DMS153 treated with DMSO at 0.1 percent for 48 hours (cell line): ENCODE measurements around the gene LPAR2.
"Not testable (repeated sequence)": the region's sequence is repeated elsewhere in the genome, so short reads cannot be mapped to it uniquely, and the experiment has no call there.

Experiments used
- DNase-seq: peaks from one replicate; lab custom pipeline; 2025; ENCODE audit not compliant: unreplicated experiment; lab: John Stamatoyannopoulos, UW

Gene LPAR2

DNA sequence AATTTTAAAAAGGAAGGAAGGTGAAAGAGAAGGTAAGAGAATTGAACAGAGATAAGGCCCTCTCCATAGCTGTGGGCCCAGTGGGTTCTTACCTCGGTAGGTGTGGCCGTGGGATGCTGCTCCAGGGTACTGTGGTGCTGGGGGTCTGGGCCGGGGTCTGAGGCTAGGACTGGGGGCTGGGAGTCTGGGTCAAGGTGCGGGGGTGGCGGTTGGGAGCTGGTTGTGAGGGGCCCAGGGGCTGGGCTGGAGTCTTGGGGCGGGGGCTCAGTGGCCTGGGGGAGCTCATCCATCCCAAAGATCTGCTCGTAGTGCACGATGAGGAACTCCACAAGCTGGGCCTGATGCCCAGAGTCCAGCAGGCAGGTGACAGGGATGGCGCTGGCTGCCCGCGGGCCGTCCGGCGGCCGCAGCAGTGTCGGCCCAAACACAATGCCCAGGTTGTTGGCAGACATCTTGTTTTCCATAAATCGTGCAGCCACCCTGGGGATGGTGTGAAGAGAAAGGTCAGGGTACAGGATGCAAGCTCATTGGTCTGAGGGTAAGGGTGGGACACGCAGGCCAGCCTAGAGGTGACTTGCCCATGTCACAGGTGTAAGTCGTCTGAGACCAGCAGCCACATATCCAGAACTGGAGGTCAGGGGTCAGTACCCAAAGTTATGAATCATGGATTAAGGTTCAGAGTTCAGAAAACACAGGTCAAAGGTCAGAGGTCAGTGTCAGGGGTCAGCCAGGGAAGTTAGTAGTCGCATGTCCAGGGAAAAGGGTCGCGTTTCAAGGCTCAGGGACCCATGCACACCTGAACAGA, 5.9 kb upstream of the LPAR2 start:
- DNase-seq: no peak

DNA sequence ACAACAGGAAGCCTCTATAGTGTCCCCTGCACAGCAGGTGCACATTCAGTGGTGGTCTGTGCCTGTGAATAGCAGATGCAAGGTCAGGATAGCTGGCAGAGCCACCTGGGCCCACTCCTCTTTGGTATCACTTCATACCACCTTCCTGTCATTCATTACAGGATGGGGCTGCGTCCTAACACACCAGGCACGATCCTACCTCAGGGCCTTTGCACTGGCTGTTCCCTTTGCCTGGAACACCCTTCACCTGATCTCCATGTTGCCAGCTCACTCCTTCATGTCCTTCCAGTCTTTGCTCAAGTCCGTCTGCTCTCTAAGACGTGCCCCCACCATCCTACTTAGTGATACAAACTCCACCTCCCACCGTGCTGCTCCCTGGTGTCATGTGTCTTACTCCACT, 4.6 kb upstream of the LPAR2 start:
- no peak for DNase-seq

DNA sequence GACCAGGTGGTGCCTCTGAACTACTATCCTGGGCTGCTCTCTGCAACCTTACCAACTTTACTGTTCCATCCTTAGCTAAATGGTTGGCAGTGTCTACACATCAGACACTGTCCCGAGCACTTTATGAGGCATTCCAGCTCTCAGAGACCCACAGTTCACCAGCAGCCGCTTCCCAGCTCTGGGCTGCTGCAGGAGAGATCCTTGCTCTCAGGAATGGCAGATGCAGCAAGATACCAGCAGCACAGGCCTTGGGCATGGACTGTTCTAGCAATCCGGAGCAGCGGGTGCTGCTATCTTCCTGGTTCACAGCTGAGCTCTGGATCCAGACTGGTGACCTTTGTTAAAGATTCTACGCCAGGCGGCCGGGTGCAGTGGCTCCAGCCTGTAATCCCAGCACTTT, 3.3 kb upstream of the LPAR2 start:
- no peak for DNase-seq

DNA sequence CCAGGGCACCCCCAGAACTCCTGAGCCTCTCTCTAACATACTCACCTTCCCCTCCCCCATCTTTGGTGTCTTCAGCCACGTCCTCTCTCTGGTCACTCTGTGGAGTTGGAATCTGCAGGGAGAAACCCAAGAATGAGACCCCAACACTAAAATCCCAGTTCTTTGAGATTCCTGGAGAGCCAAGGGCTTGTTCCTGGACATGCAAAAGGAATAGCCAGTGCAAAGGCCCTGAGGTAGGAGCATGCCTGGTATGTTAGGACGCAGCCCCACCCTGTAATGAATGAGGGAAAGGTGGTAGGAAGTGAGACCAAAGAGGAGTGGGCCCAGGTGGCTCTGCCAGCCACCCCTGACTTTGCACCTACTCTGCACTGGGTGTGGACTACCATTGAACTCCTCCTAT, 2.4 kb upstream of the LPAR2 start:
- no peak for DNase-seq

DNA sequence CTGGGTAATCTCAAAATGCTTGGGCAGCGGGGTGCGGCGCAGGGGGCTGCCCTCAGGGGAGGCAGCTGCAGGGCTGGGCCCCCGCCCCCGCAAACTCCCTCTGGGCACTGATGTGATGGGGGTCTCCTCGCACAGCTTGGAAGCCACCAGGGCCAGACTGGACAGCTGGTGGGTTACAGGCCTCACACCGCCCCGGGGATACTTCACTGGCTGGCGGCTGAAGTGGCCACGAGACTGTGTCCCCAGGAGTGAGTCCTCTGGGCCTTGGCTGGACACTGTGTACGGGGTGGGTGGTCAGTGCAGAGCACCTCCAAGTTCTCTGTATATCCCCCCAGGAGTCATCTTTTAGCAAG, 2.0 kb upstream of the LPAR2 start:
- DNase-seq: no peak

DNA sequence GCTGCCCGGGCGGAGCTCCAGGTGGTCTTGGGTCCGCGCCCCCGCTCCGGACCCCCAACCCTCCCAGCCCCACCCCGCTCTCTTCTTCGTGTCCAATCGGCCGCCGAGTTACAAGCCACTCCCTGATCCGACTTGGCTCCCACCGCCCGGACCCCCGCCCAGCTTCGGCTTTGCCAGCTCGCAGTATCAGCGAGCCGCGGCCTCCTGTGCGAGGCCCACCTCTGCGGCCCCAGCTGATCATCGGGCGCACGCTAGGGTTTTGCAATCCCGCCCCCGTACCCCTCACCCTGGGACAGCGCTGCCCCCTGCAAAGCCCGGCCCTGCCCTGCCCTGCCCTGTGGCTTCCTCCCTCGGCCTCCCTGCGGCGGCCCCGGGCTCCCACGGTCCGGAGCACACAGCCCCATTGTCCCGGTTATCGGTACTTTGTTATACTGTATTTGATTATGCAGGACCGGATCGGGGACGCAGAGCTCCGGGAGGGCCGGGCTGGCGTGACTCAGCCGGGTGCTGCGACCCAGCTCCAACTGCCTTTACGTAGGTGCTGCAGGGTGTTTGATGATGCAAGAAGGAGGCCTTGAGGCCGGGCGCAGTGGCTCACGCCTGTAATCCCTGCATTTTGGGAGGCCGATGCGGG, 598 bp upstream of the LPAR2 start:
- DNase-seq: peak; percentile 39

DNA sequence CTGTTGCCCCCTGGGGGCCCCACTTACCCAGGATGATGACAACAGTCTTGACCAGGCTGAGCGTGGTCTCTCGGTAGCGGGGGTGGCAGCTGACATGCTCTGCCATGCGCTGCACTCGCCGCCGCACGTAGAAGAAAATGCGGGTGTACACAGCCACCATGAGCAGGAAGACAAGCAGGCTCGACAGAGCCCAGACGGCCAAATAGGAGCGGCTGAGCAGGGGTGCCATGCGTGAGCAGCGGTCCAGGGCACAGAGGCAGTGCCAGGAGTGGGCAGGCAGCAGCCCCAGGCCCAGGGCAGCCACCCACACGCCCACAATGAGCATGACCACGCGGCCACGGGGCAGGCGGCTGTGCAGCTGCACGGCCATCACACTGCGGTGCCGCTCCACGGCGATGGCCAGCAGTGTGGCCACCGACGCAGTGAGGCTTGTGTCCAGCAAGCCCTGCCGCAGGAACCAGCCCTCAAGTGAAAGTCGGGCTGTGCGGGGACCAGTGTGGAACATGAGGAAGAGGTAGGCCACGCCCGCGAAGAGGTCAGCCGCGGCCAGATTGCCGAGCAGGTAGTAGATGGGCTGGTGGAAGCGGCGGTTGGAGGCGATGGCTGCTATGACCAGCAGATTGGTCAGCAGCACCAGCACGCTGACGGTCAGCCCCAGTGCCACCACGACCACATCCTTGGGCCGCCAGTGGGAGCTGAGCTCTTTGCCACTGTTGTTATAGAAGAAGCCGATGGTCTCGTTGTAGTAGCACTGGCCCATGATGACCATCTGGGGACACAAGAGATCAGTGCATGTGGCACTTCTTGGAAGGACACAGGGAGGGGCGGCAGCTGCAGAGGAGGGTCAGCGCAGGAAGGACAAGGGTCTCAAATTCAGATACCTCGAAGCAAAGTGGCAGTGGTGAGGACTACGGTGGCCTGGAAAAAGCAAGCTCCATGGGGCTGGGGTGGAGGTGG, 1.2 kb downstream of the LPAR2 start:
- no peak for DNase-seq

DNA sequence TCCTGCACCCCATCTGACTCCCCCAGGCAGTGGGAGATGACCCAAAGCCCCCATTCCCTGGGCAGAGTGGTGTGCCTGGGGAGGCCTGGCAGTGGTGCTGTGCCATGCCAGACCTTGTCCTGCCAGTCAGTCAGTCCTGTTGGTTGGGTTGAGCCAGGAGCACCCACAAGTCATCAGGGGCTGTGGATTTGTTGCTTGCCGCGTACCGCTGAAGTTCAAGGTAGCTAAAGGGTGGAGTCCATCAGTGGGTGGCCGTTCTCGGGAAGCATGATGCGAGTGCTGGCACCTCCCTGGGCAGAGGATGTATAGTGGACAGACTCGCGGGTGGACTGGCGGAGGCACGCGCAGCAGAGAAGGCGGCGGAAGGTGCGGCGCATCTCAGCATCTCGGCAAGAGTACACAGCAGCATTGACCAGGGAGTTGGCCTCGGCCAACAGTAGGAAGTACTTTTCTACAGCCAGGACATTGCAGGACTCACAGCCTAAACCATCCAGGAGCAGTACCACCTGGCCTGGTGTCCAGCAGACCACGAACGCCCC, 3.9 kb downstream of the LPAR2 start:
- DNase-seq: no peak

DNA sequence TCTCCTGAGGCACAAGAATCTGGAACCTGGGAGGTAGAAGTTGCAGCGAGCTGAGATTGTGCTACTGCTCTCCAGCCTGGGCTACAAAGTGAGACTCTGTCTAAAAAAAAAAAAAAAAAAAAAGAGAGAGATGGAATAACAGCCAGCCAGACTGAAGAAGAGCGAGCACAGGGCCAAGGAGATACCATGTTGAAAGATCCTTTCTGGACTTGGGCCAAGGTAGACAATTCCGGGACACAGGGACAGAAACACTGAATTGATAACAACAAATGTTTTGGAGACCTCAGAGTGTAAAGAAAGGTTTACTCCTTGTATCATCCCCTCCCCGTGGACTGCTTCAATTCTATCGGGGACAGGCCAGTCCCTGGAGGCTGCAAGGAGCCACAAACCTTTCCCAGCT, 4.6 kb downstream of the LPAR2 start:
- DNase-seq: no peak

DNA sequence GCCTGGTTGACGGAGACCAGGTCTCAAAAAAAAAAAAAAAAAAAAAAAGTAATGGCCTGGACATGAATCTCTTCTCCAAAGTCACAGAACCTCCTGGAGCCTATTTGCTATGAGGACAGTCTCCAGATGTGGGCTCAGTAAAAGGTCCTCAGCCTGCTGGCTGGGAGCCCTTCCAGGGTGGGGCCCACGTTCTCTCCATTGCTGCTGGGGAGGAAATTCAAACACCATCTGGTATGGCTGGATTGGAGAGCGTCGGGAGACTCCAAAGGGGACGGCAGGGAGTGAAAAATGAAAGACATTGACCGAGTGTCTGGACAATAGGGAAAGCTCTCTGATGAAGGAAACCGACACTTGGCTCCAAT, 8.2 kb downstream of the LPAR2 start:
- DNase-seq: no peak

DNA sequence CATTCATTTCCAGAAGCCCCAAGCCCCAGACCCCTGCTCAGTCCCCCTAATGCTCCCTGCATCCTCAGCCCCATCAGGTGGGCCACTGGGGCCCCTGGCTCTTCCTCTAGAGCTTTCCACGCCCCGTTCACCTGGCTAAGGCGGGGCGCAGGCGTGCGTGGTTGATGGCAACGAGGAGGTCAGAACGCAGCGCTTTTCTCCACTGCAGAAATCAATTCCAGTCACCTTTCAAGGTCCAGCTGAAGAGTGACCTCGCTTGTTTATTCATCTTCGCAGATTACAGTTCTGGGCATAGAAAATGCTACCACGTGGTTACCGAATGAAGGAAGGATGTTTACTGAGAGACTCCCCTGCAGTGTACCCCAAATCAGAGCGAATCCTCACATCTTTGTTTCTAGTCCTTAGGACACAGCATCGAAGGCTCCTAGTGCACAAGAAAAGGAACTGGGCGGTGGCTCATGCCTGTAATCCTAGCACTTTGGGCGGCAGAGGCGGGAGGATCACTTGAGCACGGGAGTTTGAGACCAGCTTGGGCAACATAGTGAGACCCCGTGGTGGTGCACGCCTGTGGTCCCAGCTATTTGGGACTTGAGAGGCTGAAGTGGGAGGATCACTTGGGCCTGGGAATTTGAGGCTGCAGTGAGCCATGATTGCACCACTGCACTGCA, 8.7 kb downstream of the LPAR2 start:
- no peak for DNase-seq

DNA sequence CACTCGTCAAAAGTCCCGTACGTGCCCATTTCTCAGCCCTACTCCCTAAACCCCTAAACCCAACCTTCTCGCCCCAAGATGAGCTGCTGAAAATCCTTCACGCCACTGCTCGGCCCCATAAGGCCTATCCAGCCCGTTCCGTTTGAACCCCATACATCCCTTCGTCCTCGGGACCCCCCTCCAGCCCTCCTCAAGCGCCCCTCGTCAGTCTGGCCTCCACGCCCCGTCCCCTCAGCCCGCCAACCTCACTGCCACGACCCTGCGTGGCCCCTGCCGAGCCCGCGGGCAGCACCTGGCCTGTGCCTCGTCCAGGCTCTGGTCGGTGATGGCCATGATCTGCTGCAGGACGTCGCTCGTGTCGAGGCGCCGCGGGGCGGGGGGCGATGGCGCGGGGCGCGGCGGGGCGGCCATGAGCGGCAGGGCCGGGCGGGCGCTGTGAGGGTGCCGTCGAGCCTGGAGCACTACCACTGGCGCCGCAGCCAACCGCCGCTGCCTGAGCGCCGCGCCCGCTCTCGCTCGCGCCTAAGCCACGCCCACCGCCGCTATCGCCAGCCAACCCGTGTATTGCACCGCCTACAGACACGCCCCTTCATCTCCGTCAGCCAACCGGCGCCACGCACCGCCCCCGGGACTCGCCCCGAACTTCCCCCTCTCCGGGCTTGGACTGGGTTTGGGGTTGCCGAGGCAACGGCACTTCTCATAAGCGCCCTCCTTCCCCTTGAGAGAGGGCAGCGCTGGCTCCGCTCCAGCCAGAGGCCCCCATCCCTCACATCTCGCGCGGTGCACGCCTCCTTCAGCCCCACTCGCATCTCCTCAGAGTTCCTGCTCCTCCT, 9.6 kb downstream of the LPAR2 start, which contains the start of gene PBX4:
Gene PBX4, minus strand, starts transcription at position 469 of the 833 bp plus-strand sequence. Its CDS starts 58 bp downstream, at position 411.
- peak; percentile 91 for DNase-seq

DNA sequence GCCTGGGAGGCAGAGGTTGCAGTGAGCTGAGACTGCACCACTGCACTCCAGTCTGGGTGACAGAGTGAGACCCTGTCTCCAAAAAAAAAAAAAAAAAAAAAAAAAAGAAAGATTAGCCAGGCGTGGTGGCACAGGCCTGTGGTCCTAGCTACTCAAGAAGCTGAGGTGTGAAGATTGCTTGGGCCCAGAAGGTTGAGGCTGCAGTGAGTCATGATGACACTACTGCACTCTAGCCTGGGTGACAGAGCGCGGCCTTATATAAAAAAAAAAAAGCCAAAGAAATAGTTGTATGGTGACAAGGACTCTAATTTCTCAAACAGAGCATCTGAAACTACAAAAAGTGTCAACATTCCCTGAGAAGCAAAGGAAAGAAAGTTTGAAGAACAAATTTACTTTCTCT, 12.9 kb downstream of the LPAR2 start:
- DNase-seq: no peak

DNA sequence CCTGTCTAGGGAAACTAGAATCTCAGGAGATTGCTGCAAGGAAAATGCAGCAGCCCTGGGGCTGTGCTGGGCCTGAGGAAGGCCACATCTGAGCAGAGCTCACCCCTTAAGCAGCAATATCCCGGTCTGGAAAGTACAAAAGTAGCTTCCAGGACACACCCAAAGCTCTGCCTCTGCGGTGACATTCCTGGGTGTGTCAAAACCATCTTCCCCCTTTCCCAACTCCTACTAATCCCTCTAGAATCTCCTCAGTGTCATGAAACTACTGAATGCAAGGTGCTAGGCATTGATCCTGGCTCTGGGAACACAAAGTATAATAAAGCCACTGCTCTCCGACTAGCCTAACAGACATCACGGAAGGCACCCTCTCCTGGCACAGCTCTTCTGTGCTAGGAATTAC, 14.5 kb downstream of the LPAR2 start:
- DNase-seq: no peak

DNA sequence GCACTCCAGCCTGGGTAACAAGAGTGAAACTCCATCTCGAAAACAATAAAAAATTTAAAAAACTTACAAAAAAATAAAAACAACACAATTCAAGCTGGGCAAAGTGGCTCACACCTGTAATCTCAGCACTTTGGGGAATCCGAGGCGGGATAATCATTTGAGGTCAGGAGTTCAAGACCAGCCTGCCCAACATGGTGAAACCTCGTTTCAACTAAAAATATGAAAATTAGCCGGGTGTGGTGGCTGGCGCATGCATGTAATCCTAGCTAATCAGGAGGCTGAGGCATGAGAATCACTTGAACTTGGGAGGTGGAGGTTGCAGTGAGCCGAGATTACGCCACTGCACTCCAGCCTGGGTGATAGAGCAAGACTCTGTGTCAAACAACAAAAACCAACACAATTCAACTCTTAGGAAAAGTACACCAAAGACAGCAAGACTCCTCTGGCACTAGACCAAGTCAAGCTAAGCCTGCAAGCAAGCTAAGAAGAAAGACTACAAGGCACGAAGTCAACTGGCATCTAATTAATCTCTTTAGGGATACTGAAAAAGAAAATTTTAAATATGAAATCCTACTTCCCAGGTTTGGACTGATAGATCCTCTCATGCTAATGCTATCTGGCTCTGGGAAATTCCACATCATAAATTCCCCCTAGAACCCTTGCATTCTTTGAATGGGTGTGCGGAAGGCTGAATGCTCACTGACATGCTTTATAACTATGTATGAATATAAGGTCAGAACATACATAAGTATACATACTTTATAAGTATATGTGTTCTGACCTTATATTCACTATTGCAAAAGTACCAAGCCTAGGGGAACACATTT, 17.4 kb downstream of the LPAR2 start:
- no peak for DNase-seq

DNA sequence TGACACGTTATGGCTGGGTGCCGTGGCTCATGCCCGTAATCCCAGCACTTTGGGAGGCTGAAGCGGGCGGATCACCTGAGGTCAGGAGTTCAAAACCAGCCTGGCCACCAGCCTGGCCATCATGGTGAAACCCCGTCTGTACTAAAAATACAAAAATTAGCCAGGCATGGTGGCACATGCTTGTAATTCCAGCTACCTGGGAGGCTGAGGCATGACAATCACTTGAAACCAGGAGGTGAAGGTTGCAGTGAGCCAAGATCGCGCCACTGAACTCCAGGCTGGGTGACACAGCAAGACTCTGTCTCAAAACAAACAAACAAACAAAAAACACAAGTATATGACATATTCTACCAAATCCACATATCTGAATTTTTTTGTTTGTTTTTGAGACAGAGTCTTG, 21.3 kb downstream of the LPAR2 start:
- not testable (repeated sequence) for DNase-seq

DNA sequence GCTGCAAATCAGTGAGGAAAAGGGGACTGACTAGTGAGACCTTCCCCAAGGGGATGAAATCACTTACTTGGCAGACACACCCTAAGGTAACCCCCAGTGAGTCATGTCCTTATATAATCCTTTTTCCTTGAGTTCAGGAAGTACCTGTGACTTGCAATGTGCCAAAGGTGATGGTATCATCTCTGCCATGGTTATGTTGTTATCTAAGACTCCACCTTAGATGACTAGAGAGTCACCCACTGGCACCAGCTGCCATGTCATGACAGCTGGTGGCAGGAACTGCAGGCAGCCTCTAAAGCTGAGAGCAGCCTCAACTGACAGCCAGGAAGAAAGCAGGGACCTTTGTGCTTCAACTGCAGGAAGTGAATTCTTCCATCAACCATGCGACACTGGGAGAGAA, 22.0 kb downstream of the LPAR2 start:
- DNase-seq: no peak

DNA sequence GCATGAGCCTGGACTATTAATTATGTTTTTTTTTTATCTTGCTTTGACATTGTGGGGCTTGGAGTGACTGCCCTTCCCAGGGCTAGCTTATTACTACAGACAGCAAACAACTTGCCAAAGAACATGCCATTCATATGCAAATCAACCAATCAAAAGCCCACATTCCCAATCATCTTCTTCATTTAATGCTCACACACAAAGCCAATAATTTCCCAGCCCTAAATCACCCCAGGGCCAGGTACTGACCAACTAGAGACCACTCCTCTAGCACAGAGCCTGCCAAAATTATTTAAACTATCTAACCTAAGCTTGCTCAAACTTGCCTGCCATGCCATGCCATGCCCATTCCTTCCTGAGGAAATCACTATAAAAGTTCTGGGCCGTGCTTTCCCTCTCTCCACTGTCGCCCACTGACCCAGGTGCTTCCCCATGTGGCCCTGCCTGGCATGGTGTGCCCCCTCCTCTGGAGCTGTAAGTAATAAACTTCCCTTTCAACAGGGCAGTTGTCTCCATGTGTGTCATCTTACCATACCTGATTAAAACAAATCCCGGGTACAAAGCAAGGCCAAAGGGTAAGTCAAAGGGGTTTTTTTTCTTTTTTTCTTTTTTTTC, 25.2 kb downstream of the LPAR2 start:
- DNase-seq: no peak
